ENCODE measurements around the gene PER1. TPM values are rescaled to one million over a fixed set of nuclear protein-coding genes. Genes with fewer than 3 reads are reported as not detected.
A peak's percentile ranks its signal among the peaks of the same experiment; 100 is the strongest.

Gene PER1
- total RNA-seq, 1 experiment from 2014 or later: 36.5 TPM

- Histone ChIP-seq H3K14ac (ENCODE audit: insufficient read depth, low read length) (peak overlapping the region; percentile 50; the same call in 1 of the 2 replicates), H2BK120ac (ENCODE audit: low read depth, low read length, poor library complexity, severe bottlenecking) (no peak overlapping the region), H3T11ph (ENCODE audit: low read length) (no peak overlapping the region), H3K27ac (ENCODE audit: insufficient read length, low read depth, low read length) (no peak overlapping the region), H3K23me2 (ENCODE audit: insufficient read length, low read depth, low read length, poor library complexity, severe bottlenecking) (peaks cover 3% of the 10 kb centered on the region), H3K9me3 (ENCODE audit: control insufficient read depth, low read depth, low read length) (no peaks in the 10 kb centered on the region), H4K20me1 (ENCODE audit: control insufficient read depth, insufficient read depth, insufficient read length) (no peaks in the 10 kb centered on the region), H2BK15ac (ENCODE audit: low read depth, low read length) (no peak overlapping the region), H3K27me3 (ENCODE audit: insufficient read depth, low read length) (peaks cover 3% of the 10 kb centered on the region; the same call in 1 of the 2 replicates), H2BK12ac (ENCODE audit: insufficient read length, low read depth, low read length) (no peak overlapping the region), H2BK5ac (ENCODE audit: insufficient read length, low read length) (no peak overlapping the region), H3K18ac (ENCODE audit: insufficient read length, low read depth, low read length) (no peak overlapping the region), H3K9ac (ENCODE audit: extremely low read depth, insufficient read length, low read length) (no peak overlapping the region), H2AFZ (ENCODE audit: low read length) (no peak overlapping the region), H3K4me2 (ENCODE audit: insufficient read depth, insufficient read length, low read length) (no peak overlapping the region), H2AK5ac (ENCODE audit: insufficient read length, low read length) (no peak overlapping the region), H3K79me2 (ENCODE audit: insufficient read depth, low read length) (no peaks in the 10 kb centered on the region), H4K8ac (replicated peaks; ENCODE audit: insufficient read length, low read depth, low read length) (no peak overlapping the region), H3K56ac (ENCODE audit: insufficient read length, low read depth, low read length) (no peak overlapping the region), H3K4ac (ENCODE audit: low read depth, low read length) (no peak overlapping the region), H3K4me1 (ENCODE audit: insufficient read depth, low read length) (no peaks in the 10 kb centered on the region), H3K79me1 (ENCODE audit: insufficient read depth, low read depth, low read length, poor library complexity, severe bottlenecking) (no peaks in the 10 kb centered on the region), H2BK20ac (ENCODE audit: low read depth, low read length, poor library complexity, severe bottlenecking) (no peak overlapping the region), H3K23ac (ENCODE audit: insufficient read length, low read depth, low read length) (no peak overlapping the region), H4K91ac (ENCODE audit: insufficient read length, low read depth, low read length) (no peak overlapping the region), H4K5ac (ENCODE audit: insufficient read length, low read depth, low read length) (no peak overlapping the region)
- Mint-ChIP-seq H3K27ac (no peak overlapping the region), H3K4me3 (no peak overlapping the region), H3K9me3 (no peaks in the 10 kb centered on the region), H3K27me3 (ENCODE audit: low read depth) (peaks cover 45% of the 10 kb centered on the region), H3K4me1 (peaks cover 6 to 10% of the 10 kb centered on the region in 2 experiments), H3K36me3 (ENCODE audit: insufficient read depth in 1 of 3, low read depth in 3 of 3) (no peaks in the 10 kb centered on the region)
- TF ChIP-seq CTCF (conservative IDR thresholded peaks at IDR 0.05): no peak
- DNase-seq: no peak
- no CpG with 5 or more reads among the region's 8 CpGs for WGBS (ENCODE audit: extremely low coverage, insufficient read length, low lambda C conversion rate)
These were observed 47.3 kb downstream of the PER1 start for GRCh38 chr17:8104911-8105310.
